GM18526 (cell line): Measurements from ENCODE around the gene ZFHX2.

Source experiments
- POLR2A ChIP-seq: IDR thresholded peaks from 3 replicates; pipeline ENCODE4 v1.6.1; 2011; ENCODE audit not compliant: insufficient read length; ENCODE audit errors: extremely low read depth

Gene ZFHX2

GRCh38 chr14:23538050-23538718 lies 13.4 kb downstream of the ZFHX2 start:
- TF ChIP-seq POLR2A: no peak

- TF ChIP-seq POLR2A: no peak
These were observed 14.1 kb downstream of the ZFHX2 start for GRCh38 chr14:23537351-23538049.

- TF ChIP-seq POLR2A: no peak
These were observed 15.1 kb downstream of the ZFHX2 start for GRCh38 chr14:23536494-23536893.

- TF ChIP-seq POLR2A: no peak
These were observed 15.6 kb downstream of the ZFHX2 start for GRCh38 chr14:23535943-23536342.

GRCh38 chr14:23533652-23534435 lies 17.7 kb downstream of the ZFHX2 start:
- TF ChIP-seq POLR2A: no peak

GRCh38 chr14:23532658-23533057 lies 18.9 kb downstream of the ZFHX2 start:
- no peak for TF ChIP-seq POLR2A

GRCh38 chr14:23531391-23531790 lies 20.2 kb downstream of the ZFHX2 start:
- TF ChIP-seq POLR2A: no peak

GRCh38 chr14:23530375-23531055 lies 21.1 kb downstream of the ZFHX2 start:
- TF ChIP-seq POLR2A: no peak

- TF ChIP-seq POLR2A: no peak
These were observed 22.5 kb downstream of the ZFHX2 start for GRCh38 chr14:23529016-23529415.

- no peak for TF ChIP-seq POLR2A
These were observed 23.0 kb downstream of the ZFHX2 start for GRCh38 chr14:23528555-23528954.

- no peak for TF ChIP-seq POLR2A
These were observed 26.0 kb downstream of the ZFHX2 start for GRCh38 chr14:23525611-23526010.

GRCh38 chr14:23524954-23525353 lies 26.6 kb downstream of the ZFHX2 start:
- no peak for TF ChIP-seq POLR2A

- TF ChIP-seq POLR2A: no peak
These were observed 28.1 kb downstream of the ZFHX2 start for GRCh38 chr14:23523229-23524016.

- TF ChIP-seq POLR2A: no peak
These were observed 28.8 kb downstream of the ZFHX2 start for GRCh38 chr14:23522643-23523198.
